Cardiac septum (tissue), 1 donor: ENCODE results near the gene TRAPPC2B. TPM values are rescaled to one million over a fixed set of nuclear protein-coding genes. Genes with fewer than 3 reads are reported as not detected.

Experiments
- total RNA-seq: library from RNA; stranded (reverse); fragmentation: NEBNext Ultra II Directional; extraction: Animal tissue kit (Norgen Biotek cat#: 25700); gene quantifications from one replicate; pipeline ENCODE4 v1.2.1, GENCODE V29; 2021
- donor health status: DM: no; HTN: no; CAD: no.

The TRAPPC2B gene
- total RNA-seq, 1 donor from 2014 or later: 10.2 TPM

Other genes with a start within 250 kb of the TRAPPC2B start
- not detected for gene USP29, start 243.6 kb upstream of the TRAPPC2B start, total RNA-seq
- gene ZIM3, start 218.3 kb upstream of the TRAPPC2B start, total RNA-seq: not detected
- not detected for gene DUXA, start 196.1 kb upstream of the TRAPPC2B start, total RNA-seq
- 23.0 TPM for gene ZNF264, start 172.1 kb upstream of the TRAPPC2B start, total RNA-seq
- gene AURKC, start 132.5 kb upstream of the TRAPPC2B start, total RNA-seq: 2.2 TPM
- gene ZNF805, start 122.9 kb upstream of the TRAPPC2B start, total RNA-seq: 12.8 TPM
- 45.3 TPM for gene ZNF460, start 83.1 kb upstream of the TRAPPC2B start, total RNA-seq
- 6.1 TPM for gene ZNF543, start 43.1 kb upstream of the TRAPPC2B start, total RNA-seq
- gene ZNF304, start 12.3 kb upstream of the TRAPPC2B start, total RNA-seq: 10.0 TPM
- gene ZNF547, start within 50 bp of the TRAPPC2B start, total RNA-seq: 4.0 TPM
- 16.1 TPM for gene ZNF548, start 26.3 kb downstream of the TRAPPC2B start, total RNA-seq
- 10.1 TPM for gene ZNF17, start 47.6 kb downstream of the TRAPPC2B start, total RNA-seq
- gene ZNF749, start 71.8 kb downstream of the TRAPPC2B start, total RNA-seq: 4.0 TPM
- gene VN1R1, start 93.6 kb downstream of the TRAPPC2B start, total RNA-seq: 3.0 TPM
- gene ZNF772, start 114.0 kb downstream of the TRAPPC2B start, total RNA-seq: 23.7 TPM
- gene ZNF419, start 124.2 kb downstream of the TRAPPC2B start, total RNA-seq: 8.7 TPM
- gene ZNF773, start 136.4 kb downstream of the TRAPPC2B start, total RNA-seq: 5.5 TPM
- 3.6 TPM for gene ZNF549, start 163.8 kb downstream of the TRAPPC2B start, total RNA-seq
- 9.9 TPM for gene ZNF550, start 196.3 kb downstream of the TRAPPC2B start, total RNA-seq
- gene ZNF416, start 215.4 kb downstream of the TRAPPC2B start, total RNA-seq: 4.8 TPM
- 4.5 TPM for gene ZIK1, start 220.6 kb downstream of the TRAPPC2B start, total RNA-seq
- gene ZNF530, start 236.3 kb downstream of the TRAPPC2B start, total RNA-seq: 3.5 TPM